Occipital lobe (tissue), 2 donors: ENCODE data around the gene TNXB. TPM values are rescaled to one million over a fixed set of nuclear protein-coding genes. Genes with fewer than 3 reads are reported as not detected.
"Not testable (repeated sequence)": the region's sequence is repeated elsewhere in the genome, so short reads cannot be mapped to it uniquely, and the experiment has no call there.

Source experiments
- DNase-seq: peaks from one replicate; lab custom pipeline; 2025; lab: John Stamatoyannopoulos, UW
- total RNA-seq: library from RNA; depleted of rRNA; stranded (reverse); fragments of >200 nt; gene quantifications from one replicate; pipeline ENCODE4 v1.2.3, GENCODE V29; 2014

Gene TNXB
- total RNA-seq, 1 donor from 2014 or later, result 2.5 TPM

GRCh38 chr6:32068867-32069266 lies 40.3 kb downstream of the TNXB start:
- no peak for DNase-seq

- DNase-seq, result not testable (repeated sequence)
These were observed 40.8 kb downstream of the TNXB start for GRCh38 chr6:32068315-32068714.

GRCh38 chr6:32067521-32067920 lies 41.6 kb downstream of the TNXB start:
- DNase-seq, result not testable (repeated sequence)

GRCh38 chr6:32064706-32065105 lies 44.4 kb downstream of the TNXB start:
- DNase-seq, result no peak

- no peak for DNase-seq
These were observed 48.0 kb downstream of the TNXB start for GRCh38 chr6:32060966-32061655.

GRCh38 chr6:32058511-32058963 lies 50.6 kb downstream of the TNXB start:
- no peak for DNase-seq

GRCh38 chr6:32057966-32058365 lies 51.2 kb downstream of the TNXB start:
- no peak for DNase-seq

GRCh38 chr6:32056254-32056653 lies 52.9 kb downstream of the TNXB start:
- no peak for DNase-seq

- not testable (repeated sequence) for DNase-seq
These were observed 53.4 kb downstream of the TNXB start for GRCh38 chr6:32055756-32056155.

- not testable (repeated sequence) for DNase-seq
These were observed 55.8 kb downstream of the TNXB start for GRCh38 chr6:32053314-32053713.

GRCh38 chr6:32052626-32053025 lies 56.5 kb downstream of the TNXB start:
- DNase-seq, result not testable (repeated sequence)

GRCh38 chr6:32050562-32050961 lies 58.6 kb downstream of the TNXB start:
- DNase-seq, result no peak

GRCh38 chr6:32049736-32050135 lies 59.4 kb downstream of the TNXB start:
- DNase-seq, result not testable (repeated sequence)

- DNase-seq, result not testable (repeated sequence)
These were observed 60.0 kb downstream of the TNXB start for GRCh38 chr6:32049149-32049548.

GRCh38 chr6:32047855-32048766 lies 61.0 kb downstream of the TNXB start:
- DNase-seq, result no peak

- no peak for DNase-seq
These were observed 61.6 kb downstream of the TNXB start for GRCh38 chr6:32047539-32047854.

GRCh38 chr6:32047084-32047478 lies 62.1 kb downstream of the TNXB start:
- no peak for DNase-seq

- DNase-seq, result no peak
These were observed 62.6 kb downstream of the TNXB start for GRCh38 chr6:32046450-32047083.

GRCh38 chr6:32045811-32046449 lies 63.2 kb downstream of the TNXB start:
- no peak for DNase-seq

GRCh38 chr6:32044916-32045315 lies 64.2 kb downstream of the TNXB start:
- not testable (repeated sequence) for DNase-seq

GRCh38 chr6:32043589-32044380 lies 65.4 kb downstream of the TNXB start:
- DNase-seq, result not testable (repeated sequence)
